SK-N-SH (cell line): ENCODE results near the gene SYT13. TPM values are rescaled to one million over a fixed set of nuclear protein-coding genes. Genes with fewer than 3 reads are reported as not detected.

Experiments used
- CTCF ChIA-PET: fragments of 300-600, 350-600 bp; formaldehyde crosslinking; extraction: SDS; loops from one replicate; lab custom pipeline; 2021; lab: Yijun Ruan, JAX
- POLR2A ChIA-PET: fragments of 350-600 bp; sonication (Branson Sonifier 250); formaldehyde crosslinking; extraction: SDS; loops from one replicate; lab custom pipeline; 2020; ENCODE audit warnings: antibody characterized with exemption, inconsistent platforms; lab: Yijun Ruan, JAX
- DNase-seq: peaks from one replicate; pipeline ENCODE4 v3.0.0; 2012
- H2AFZ ChIP-seq: fragments of 200-600 bp; sonication (generic); 2 replicates; pipeline ENCODE4 v1.8.1; 2016; ENCODE audit warnings: antibody characterized with exemption, mild to moderate bottlenecking, low read depth
- H3F3A ChIP-seq: fragments of 200-600 bp; sonication (generic); replicated peaks from 2 replicates; pipeline ENCODE3; 2016; ENCODE audit warnings: antibody characterized with exemption, mild to moderate bottlenecking; ENCODE audit not compliant: insufficient read depth
- H3K27ac ChIP-seq, 2 experiments: fragments of 200-500 bp in 1 of 2; fragments of 200-600 bp in 1 of 2; sonication (Bioruptor generic) in 1 of 2; sonication (generic), shearing (Covaris generic) in 1 of 2; 2 replicates each; pipeline versions ENCODE4 v1.5.1 to v1.6.1; 2014 to 2016; ENCODE audit warnings: low read depth in 2 of 2, inconsistent platforms in 1 of 2, low read length in 1 of 2, mild to moderate bottlenecking in 1 of 2, mixed read lengths in 1 of 2
- H3K27me3 ChIP-seq: fragments of 200-600 bp; sonication (generic), shearing (Covaris generic); 2 replicates; pipeline ENCODE4 v1.6.1; 2016; ENCODE audit warnings: mixed run types; ENCODE audit not compliant: insufficient read depth
- H3K36me3 ChIP-seq, 2 experiments: fragments of 200-500 bp in 1 of 2; fragments of 200-600 bp in 1 of 2; sonication (Bioruptor generic) in 1 of 2; sonication (generic) in 1 of 2; replicated peaks in 1 of 2; 2 replicates each; pipeline versions ENCODE3 to v1.5.1; 2014 to 2016; ENCODE audit warnings: low read length in 1 of 2, mild to moderate bottlenecking in 1 of 2; ENCODE audit not compliant: insufficient read depth in 2 of 2, control insufficient read depth in 1 of 2
- H3K4me1 ChIP-seq, 2 experiments: fragments of 200-500 bp in 1 of 2; fragments of 200-600 bp in 1 of 2; sonication (Bioruptor generic) in 1 of 2; sonication (generic), shearing (Covaris generic) in 1 of 2; 2 replicates each; pipeline versions ENCODE4 v1.5.1 to v1.6.1; 2014 to 2016; ENCODE audit warnings: low read depth in 1 of 2, low read length in 1 of 2, mixed run types in 1 of 2; ENCODE audit not compliant: insufficient read depth in 2 of 2, control insufficient read depth in 1 of 2
- H3K4me2 ChIP-seq: fragments of 200-600 bp; sonication (generic), shearing (Covaris generic); 2 replicates; pipeline ENCODE4 v1.6.1; 2017; ENCODE audit warnings: mixed run types
- H3K4me3 ChIP-seq, 2 experiments: fragments of 200-500 bp in 1 of 2; fragments of 200-600 bp in 1 of 2; sonication (Bioruptor generic) in 1 of 2; sonication (generic), shearing (Covaris generic) in 1 of 2; 2 replicates each; pipeline versions ENCODE4 v1.5.1 to v1.8.1; 2014 to 2016; ENCODE audit warnings: low read depth in 2 of 2, inconsistent platforms in 1 of 2, low read length in 1 of 2, mild to moderate bottlenecking in 1 of 2, mixed read lengths in 1 of 2, moderate library complexity in 1 of 2
- H3K79me2 ChIP-seq: fragments of 200-600 bp; sonication (generic); 2 replicates; pipeline ENCODE4 v1.8.1; 2017; ENCODE audit warnings: mild to moderate bottlenecking; ENCODE audit not compliant: insufficient read depth
- H3K9ac ChIP-seq: fragments of 200-600 bp; sonication (generic); 2 replicates; pipeline ENCODE4 v1.6.1; 2017; ENCODE audit warnings: mixed run types
- H3K9me2 ChIP-seq: fragments of 200-600 bp; sonication (generic); 2 replicates; pipeline ENCODE4 v1.6.1; 2017; ENCODE audit warnings: mixed run types
- H3K9me3 ChIP-seq: fragments of 200-600 bp; sonication (generic); 2 replicates; pipeline ENCODE4 v1.6.1; 2017; ENCODE audit warnings: mixed run types, mild to moderate bottlenecking, moderate library complexity
- H4K20me1 ChIP-seq: fragments of 200-600 bp; sonication (generic); 2 replicates; pipeline ENCODE4 v1.6.1; 2017; ENCODE audit warnings: mild to moderate bottlenecking, mixed run types; ENCODE audit not compliant: insufficient read depth
- GATA2 ChIP-seq: sonication (generic); formaldehyde crosslinking; IDR thresholded peaks from 2 replicates; pipeline ENCODE4 v1.5.0; 2020; ENCODE audit warnings: mild to moderate bottlenecking, missing genetic modification reagents
- IRF3 ChIP-seq: fragments of 150-350 bp; IDR thresholded peaks from 2 replicates; pipeline ENCODE4 v1.6.1; 2016; ENCODE audit warnings: mild to moderate bottlenecking, low read depth, low read length
- NRF1 ChIP-seq: IDR thresholded peaks from 2 replicates; pipeline ENCODE4 v1.6.1; 2012; ENCODE audit warnings: low read depth, mild to moderate bottlenecking, low read length
- POLR2AphosphoS5 ChIP-seq: IDR thresholded peaks from 2 replicates; pipeline ENCODE4 v1.6.1; 2012; ENCODE audit warnings: low read depth, low read length
- RAD21 ChIP-seq: IDR thresholded peaks from 2 replicates; pipeline ENCODE4 v1.6.1; 2012; ENCODE audit warnings: mild to moderate bottlenecking, low read length
- RFX5 ChIP-seq: IDR thresholded peaks from 2 replicates; pipeline ENCODE4 v1.6.1; 2012; ENCODE audit warnings: mild to moderate bottlenecking, improper control_type of control experiment, low read length
- TEAD4 ChIP-seq: IDR thresholded peaks from 2 replicates; pipeline ENCODE4 v1.4.0; 2012; ENCODE audit warnings: mild to moderate bottlenecking, borderline replicate concordance; ENCODE audit not compliant: insufficient read depth
- YY1 ChIP-seq: IDR thresholded peaks from 2 replicates; pipeline ENCODE4 v1.4.0; 2012; ENCODE audit warnings: low read depth, mild to moderate bottlenecking
- WGBS: methylation state at CpG from one replicate; pipeline ENCODE4 v1.1.6; 2017; ENCODE audit warnings: low lambda C conversion rate; 5-methylcytosine and 5-hydroxymethylcytosine counted together
- polyA plus RNA-seq, 3 experiments: library from polyadenylated mRNA; depleted of rRNA; stranded (reverse); fragments of >200 nt; gene quantifications; 2 replicates each; pipeline ENCODE4 v1.2.3, GENCODE V29; 2012
- TF ChIP-seq, protein P1 (sequence below): fragments of 200-600 bp; sonication (generic); IDR thresholded peaks from 2 replicates; pipeline ENCODE4 v1.6.1; 2017; ENCODE audit warnings: antibody characterized with exemption, mild to moderate bottlenecking, moderate library complexity

Gene SYT13
- polyA plus RNA-seq, 1 of the 3 experiments (the other 2 are of a cell fraction), result not detected

- WGBS, result 93% methylated on average over 9 of the region's 9 CpGs
- no peak for TF ChIP-seq YY1
- TF ChIP-seq RFX5, result no peak
- TF ChIP-seq, protein P1, sequence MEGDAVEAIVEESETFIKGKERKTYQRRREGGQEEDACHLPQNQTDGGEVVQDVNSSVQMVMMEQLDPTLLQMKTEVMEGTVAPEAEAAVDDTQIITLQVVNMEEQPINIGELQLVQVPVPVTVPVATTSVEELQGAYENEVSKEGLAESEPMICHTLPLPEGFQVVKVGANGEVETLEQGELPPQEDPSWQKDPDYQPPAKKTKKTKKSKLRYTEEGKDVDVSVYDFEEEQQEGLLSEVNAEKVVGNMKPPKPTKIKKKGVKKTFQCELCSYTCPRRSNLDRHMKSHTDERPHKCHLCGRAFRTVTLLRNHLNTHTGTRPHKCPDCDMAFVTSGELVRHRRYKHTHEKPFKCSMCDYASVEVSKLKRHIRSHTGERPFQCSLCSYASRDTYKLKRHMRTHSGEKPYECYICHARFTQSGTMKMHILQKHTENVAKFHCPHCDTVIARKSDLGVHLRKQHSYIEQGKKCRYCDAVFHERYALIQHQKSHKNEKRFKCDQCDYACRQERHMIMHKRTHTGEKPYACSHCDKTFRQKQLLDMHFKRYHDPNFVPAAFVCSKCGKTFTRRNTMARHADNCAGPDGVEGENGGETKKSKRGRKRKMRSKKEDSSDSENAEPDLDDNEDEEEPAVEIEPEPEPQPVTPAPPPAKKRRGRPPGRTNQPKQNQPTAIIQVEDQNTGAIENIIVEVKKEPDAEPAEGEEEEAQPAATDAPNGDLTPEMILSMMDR, result 0 out of 2 replicates have a peak, but pooled peaks have one; percentile 12
- TF ChIP-seq GATA2 (CRISPR knock-in tag), result no peak
- DNase-seq, result no peak
- peaks cover 0 to 7% of the 10 kb centered on the region in 2 experiments for H3K36me3 ChIP-seq
- H3K9me2 ChIP-seq, result no peaks in the 10 kb centered on the region
- no peaks in the 10 kb centered on the region for H3K9me3 ChIP-seq
- H2AFZ ChIP-seq, result no peak overlapping the region
- no peaks in the 10 kb centered on the region for H3K27me3 ChIP-seq
- H3F3A ChIP-seq, result no peaks in the 10 kb centered on the region
- no peaks in the 10 kb centered on the region for H3K79me2 ChIP-seq
- H4K20me1 ChIP-seq, result no peaks in the 10 kb centered on the region
- H3K4me2 ChIP-seq, result no peak overlapping the region
- ChIA-PET POLR2A (no interaction called here), CTCF (interaction anchor here (1.2 kb wide), 1 partner anchor 8 kb away, joined by 3 read pairs; no protein-coding TSS in a partner anchor)
- no peaks in the 10 kb centered on the region; a peak in 2 of 4 replicates for H3K4me1 ChIP-seq
- H3K27ac ChIP-seq, result no peak overlapping the region
- no peak overlapping the region for H3K9ac ChIP-seq
- no peak overlapping the region for H3K4me3 ChIP-seq
These were observed 74.4 kb downstream of the SYT13 start for GRCh38 chr11:45211732-45212131.

DNA sequence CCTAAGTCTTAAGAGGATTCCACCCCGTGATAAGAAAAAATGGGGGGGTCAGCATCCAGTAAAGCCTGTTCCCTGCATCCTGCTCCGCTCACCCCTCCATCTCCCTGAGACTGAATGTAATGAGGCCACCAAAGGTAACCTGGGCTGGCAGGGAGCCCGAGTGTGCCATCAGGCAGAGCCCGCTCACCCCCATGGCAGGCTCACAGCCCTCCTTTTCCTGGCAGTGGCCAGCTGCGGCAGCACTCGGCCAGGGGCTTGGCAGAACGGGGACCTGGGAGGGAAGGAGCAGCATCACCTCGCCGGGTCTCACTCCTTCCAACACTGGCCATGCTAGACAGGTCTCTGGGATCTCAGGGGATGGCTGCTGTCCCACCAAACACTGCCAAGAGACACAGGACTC is 75.3 kb downstream of the SYT13 start:
- H3K4me3 ChIP-seq, result no peak overlapping the region
- H4K20me1 ChIP-seq, result no peaks in the 10 kb centered on the region
- H3K27ac ChIP-seq, result no peak overlapping the region
- no peaks in the 10 kb centered on the region for H3K9me2 ChIP-seq
- no peaks in the 10 kb centered on the region for H3F3A ChIP-seq
- DNase-seq, result no peak
- TF ChIP-seq, protein P1, result no peak
- TF ChIP-seq IRF3 (no peak), POLR2AphosphoS5 (no peak), NRF1 (no peak), RAD21 (no peak), TEAD4 (no peak)
- 96% methylated on average over 6 of the region's 9 CpGs for WGBS
- H3K79me2 ChIP-seq, result no peaks in the 10 kb centered on the region
- ChIA-PET POLR2A (no interaction called here), CTCF (interaction anchor here (0.6 kb wide), 1 partner anchor 287 kb away, joined by 3 read pairs; no protein-coding TSS in a partner anchor)
- H3K4me2 ChIP-seq, result no peak overlapping the region
- H3K9me3 ChIP-seq, result no peaks in the 10 kb centered on the region
- H2AFZ ChIP-seq, result no peak overlapping the region
- no peaks in the 10 kb centered on the region; a peak in 2 of 4 replicates for H3K4me1 ChIP-seq
- H3K36me3 ChIP-seq, result peaks cover 0 to 7% of the 10 kb centered on the region in 2 experiments
- no peak overlapping the region for H3K9ac ChIP-seq
- no peaks in the 10 kb centered on the region for H3K27me3 ChIP-seq
